ENCODE data around the gene TMEM50B.

- TF ChIP-seq, protein P1, sequence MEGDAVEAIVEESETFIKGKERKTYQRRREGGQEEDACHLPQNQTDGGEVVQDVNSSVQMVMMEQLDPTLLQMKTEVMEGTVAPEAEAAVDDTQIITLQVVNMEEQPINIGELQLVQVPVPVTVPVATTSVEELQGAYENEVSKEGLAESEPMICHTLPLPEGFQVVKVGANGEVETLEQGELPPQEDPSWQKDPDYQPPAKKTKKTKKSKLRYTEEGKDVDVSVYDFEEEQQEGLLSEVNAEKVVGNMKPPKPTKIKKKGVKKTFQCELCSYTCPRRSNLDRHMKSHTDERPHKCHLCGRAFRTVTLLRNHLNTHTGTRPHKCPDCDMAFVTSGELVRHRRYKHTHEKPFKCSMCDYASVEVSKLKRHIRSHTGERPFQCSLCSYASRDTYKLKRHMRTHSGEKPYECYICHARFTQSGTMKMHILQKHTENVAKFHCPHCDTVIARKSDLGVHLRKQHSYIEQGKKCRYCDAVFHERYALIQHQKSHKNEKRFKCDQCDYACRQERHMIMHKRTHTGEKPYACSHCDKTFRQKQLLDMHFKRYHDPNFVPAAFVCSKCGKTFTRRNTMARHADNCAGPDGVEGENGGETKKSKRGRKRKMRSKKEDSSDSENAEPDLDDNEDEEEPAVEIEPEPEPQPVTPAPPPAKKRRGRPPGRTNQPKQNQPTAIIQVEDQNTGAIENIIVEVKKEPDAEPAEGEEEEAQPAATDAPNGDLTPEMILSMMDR (IDR thresholded peaks at IDR 0.05; ENCODE audit: insufficient read depth, low read length), result no peak
- TF ChIP-seq POLR2AphosphoS5 (IDR thresholded peaks at IDR 0.05; ENCODE audit: low read depth) (peak; percentile 74), REST (IDR thresholded peaks at IDR 0.05; ENCODE audit: insufficient replicate concordance, low read depth) (peak; percentile 56), GABPA (IDR thresholded peaks at IDR 0.05; ENCODE audit: low read depth) (no peak)
Observed at GRCh38 chr21:33402001-33402979, 77.5 kb downstream of the TMEM50B start.
